ENCODE data around the gene NAT8L.
"Not testable (repeated sequence)": the region's sequence is repeated elsewhere in the genome, so short reads cannot be mapped to it uniquely, and the experiment has no call there.

NAT8L gene, protein sequence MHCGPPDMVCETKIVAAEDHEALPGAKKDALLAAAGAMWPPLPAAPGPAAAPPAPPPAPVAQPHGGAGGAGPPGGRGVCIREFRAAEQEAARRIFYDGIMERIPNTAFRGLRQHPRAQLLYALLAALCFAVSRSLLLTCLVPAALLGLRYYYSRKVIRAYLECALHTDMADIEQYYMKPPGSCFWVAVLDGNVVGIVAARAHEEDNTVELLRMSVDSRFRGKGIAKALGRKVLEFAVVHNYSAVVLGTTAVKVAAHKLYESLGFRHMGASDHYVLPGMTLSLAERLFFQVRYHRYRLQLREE

DNA sequence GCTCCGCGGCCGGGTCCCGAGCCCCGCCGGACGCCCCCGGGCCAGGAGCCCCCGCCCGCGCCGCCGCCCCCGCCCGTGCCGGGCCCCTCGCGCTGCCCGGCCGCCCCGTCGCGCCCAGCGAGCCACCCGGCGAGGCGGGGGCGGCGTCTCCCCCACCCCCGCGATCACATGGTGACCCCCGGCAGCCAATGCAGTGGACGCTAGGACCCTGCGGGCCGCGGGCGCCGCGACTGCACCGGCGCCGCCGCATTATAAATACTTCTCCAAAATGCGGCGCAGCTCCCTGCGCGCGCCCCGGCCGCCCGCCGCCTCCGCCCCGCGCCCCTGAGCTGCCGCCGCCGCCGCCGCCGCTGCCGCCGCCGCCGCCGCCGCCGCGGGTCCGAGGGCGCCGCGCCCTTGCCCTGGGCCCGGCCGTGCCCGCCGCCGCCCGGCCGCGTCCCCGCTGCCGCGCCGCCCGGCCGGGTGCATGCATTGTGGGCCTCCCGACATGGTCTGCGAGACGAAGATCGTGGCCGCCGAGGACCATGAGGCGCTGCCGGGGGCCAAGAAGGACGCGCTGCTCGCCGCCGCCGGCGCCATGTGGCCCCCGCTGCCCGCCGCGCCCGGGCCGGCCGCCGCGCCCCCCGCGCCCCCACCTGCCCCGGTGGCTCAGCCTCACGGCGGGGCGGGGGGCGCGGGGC, at the start of gene NAT8L:
Gene NAT8L (plus strand): TSS at position 282 of the 680 bp plus-strand sequence. CDS start 185 bp downstream, at position 467.
- DNase-seq = no peak

DNA sequence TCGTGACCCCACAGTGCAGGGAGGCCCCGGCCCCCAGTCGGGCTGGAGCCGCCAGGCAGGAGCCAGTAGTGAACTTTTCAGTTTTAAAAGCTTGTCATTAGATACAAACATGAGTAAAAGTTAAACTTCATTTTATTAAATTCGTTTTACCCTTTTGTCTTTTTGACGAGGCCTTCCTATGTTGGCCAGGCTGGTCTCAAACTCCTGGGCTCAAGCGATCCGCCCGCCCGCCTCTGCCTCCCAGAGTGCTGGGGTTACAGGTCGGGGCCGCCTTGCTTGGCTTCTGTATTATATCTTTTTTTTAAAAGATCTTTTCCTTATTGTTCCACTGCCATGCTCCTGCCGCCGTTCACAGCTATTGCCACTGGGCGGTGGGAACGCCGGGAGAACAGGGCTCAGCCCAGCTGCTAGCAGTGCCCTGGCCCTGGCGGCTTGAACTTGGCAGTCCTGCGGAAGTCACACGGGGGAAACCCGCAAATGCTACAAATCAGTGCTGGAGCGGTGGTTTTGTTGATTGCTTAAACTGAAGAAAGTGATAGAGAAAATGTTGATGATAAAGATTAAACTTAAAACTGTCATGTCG, 49.4 kb upstream of the NAT8L start:
- peak; percentile 76 for DNase-seq

DNA sequence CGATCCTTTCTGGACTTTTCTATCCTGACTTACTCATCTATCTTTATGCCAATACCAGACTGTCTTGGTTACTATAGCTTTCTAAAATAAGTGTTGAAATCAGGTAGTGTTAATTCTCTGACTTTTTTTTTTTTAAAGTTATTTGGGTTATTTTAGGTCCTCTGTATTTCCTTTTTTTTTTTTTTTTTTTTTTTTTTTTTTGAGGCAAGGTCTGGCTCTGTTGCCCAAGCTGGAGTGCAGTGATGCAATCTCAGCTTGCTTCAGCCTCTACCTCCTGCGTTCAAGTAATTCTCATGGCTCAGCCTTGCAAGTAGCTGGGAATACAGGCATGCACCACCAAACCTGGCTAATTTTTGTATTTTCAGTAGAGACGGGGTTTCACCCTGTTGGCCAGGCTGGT, 47.5 kb upstream of the NAT8L start:
- DNase-seq = no peak

DNA sequence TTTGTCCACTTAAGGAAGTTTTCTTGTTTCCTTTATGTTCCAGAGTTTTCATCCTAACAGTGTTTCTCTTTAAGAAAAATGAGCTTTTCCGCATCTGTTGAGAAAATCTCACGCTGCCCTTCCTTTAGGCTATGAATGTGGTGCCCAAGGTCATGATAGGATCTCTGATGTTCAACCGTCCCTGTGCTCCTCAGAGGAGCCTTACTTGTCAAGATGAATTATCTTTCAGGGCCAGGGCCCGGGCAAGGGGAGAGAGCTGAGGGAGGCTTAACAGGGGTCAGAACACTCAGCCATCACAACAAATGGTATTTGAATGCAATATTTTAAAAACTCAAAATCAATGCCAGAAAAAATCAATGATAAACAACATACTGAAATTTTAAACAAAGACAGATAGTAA, 44.1 kb upstream of the NAT8L start:
- DNase-seq = no peak

DNA sequence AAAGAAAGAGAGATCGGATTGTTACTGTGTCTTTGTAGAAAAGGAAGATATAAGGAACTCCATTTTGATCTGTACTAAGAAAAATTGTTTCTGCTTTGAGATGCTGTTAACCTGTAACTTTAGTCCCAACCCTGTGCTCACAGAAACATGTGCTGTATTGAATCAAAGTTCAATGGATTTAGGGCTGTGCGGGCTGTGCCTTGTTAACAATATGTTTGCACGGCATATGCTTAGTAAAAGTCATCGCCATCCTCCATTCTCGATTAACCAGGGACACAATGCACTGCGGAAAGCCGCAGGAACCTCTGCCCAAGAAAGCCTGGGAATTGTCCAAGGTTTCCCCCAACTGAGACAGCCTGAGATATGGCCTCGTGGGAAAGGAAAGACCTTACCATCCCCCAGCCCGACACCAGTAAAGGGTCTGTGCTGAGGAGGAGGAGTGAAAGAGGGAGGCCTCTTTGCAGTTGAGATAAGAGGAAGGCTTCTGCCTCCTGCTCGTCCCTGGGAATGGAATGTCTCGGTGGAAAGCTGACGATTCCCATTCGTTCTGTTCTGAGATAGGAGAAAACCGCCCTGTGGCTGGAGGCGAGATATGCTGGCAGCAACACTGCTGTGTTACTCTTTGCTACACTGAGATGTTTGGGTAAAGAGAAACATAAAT, 37.6 kb upstream of the NAT8L start:
- not testable (repeated sequence) for DNase-seq

DNA sequence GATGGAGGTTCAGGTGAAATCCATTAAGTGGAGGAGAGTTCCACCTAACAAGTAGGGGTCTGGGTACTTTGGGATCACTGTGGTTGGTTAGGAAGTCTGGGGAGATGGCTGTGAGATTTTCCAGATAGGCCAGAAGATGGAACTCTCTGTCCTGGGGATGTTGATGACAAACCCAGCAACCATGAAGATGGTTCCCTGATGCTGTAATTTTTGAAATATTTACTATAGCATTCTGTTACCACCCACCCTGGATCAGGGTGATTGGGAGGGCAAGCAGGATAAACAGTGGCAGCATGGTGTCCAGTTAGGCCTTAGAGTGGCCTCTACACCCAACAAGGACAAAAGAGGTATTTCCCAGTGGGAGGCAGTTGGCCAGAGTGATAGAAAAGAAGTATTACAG, 34.4 kb upstream of the NAT8L start:
- no peak for DNase-seq

DNA sequence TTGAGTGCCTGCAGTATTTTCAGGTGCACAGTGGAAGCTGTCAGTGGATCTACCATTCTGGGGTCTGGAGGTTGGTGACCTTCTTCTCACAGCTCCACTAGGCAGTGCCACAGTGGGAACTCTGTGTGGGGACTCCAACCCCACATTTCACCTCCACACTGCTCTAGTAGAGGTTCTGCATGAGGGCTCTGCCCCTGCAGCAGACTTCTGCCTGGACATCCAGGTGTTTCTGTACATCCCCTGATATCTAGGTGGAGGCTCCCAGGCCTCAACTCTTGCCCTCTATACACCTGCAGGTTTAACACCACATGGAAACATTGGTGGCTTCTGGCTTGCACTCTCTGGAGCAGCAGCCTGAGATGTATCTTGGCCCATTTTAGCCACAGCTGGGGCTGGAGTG, 33.3 kb upstream of the NAT8L start:
- no peak for DNase-seq

DNA sequence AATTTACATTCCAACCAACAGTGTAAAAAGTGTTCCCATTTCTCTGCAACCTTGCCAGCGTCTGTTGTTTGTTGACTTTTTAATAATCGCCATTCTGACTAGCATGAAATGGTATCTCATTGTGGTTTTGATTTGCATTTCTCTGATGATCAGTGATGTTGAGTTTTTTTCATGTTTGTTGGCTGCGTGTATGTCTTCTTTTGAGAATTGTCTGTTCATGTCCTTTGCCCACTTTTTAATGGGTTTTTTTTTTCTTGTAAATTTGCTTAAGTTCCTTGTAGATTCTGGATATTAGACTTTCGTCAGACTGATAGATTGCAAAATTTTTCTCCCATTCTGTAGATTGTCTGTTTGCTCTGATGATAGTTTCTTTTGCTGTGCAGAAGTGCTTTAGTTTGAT, 32.0 kb upstream of the NAT8L start:
- not testable (repeated sequence) for DNase-seq

DNA sequence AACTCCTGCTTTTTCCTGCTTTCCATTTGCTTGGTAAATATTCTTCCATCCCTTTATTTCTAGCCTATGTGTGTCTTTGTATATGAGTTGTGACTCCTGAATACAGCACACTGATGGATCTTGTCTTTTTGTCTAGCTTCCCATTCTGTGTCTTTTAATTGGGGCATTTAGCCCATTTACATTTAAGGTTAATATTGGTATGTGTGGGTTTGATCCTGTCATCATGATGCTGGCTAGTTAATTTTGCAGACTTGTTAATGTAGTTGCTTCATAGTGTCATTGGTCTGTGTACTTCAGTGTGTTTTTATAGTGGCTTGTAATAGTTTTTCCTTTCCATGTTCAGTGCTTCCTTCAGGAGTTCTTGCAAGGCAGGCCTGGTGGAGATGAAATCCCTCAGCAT, 28.0 kb upstream of the NAT8L start:
- DNase-seq = not testable (repeated sequence)

DNA sequence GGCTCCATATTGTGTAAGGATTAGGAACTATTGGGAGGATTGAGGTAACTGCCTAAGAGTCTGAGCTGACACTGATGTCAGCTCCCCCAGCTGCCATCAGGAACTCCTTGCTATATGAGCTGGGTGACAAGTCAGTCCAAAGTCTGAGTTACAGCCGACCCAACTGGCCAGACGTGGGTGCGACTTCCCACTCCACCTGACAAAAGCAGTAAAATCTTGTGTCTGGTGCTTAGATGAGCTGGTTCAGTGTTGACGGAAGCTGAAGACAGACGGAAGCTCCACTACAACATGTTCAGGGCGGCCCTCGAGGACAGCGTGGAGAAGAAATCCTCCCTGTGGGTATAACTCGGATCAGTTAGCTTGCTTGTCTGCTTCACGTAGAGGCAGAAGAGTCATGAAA, 22.8 kb upstream of the NAT8L start:
- DNase-seq = no peak

DNA sequence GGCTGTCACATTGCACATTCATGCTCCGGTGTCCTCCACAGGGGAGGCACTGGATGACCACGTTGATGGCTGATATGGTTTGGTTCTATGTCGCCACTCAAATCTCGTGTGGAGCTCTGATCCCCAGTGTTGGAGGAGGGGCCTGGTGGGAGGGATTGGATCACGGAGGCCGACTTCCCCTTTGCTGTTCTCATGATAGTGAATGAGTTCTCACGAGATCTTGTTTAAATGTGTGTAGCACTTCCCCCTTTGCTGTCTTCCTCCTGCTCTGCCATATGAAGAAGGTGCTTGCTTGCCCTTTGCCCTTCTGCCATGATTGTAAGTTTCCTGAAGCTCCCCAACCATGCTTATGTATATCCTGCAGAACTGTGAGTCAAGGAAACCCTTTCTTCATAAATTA, 22.3 kb upstream of the NAT8L start:
- no peak for DNase-seq

DNA sequence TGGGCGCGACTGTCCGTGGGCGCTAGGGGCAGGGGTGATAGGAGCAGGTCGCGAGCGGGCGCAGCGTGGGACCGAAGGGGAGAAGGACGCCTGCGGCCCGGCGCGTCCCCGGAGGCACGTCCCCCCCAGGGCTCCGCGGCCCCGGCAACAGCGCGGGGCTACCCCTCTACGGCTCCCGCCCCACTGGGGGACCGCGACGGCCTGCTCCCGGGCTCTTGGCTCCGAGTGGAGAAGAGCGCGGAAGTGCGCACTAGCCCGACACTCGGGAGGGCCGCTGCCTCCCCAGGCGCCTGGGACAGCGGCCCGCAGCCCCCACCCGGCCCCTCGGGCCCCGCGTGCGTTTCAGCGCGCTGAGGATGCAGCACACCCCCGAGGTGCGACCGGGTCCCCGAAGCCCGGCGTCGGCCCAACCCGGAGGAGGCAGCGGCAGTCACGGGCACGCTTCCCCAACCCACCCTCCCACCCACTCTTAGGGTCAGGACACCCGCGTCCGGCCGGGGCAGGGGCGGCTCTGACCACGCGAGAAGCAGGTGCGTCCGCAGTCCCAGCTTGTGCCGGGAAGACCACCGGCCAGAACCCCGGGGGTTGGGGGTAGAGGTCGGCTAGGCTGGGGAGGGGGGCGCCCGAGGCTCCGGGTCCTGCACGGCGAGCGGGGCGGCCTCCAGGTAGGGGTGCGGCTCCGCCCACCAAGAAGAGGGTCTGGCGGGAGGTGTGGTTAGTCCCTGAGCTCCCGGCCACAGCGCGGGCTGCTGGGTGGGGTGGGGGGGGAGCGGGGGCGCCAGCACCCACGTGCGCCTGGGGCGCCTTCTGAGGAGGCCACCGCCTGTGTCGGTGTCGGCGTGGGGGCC, 18.5 kb upstream of the NAT8L start:
- DNase-seq = no peak

DNA sequence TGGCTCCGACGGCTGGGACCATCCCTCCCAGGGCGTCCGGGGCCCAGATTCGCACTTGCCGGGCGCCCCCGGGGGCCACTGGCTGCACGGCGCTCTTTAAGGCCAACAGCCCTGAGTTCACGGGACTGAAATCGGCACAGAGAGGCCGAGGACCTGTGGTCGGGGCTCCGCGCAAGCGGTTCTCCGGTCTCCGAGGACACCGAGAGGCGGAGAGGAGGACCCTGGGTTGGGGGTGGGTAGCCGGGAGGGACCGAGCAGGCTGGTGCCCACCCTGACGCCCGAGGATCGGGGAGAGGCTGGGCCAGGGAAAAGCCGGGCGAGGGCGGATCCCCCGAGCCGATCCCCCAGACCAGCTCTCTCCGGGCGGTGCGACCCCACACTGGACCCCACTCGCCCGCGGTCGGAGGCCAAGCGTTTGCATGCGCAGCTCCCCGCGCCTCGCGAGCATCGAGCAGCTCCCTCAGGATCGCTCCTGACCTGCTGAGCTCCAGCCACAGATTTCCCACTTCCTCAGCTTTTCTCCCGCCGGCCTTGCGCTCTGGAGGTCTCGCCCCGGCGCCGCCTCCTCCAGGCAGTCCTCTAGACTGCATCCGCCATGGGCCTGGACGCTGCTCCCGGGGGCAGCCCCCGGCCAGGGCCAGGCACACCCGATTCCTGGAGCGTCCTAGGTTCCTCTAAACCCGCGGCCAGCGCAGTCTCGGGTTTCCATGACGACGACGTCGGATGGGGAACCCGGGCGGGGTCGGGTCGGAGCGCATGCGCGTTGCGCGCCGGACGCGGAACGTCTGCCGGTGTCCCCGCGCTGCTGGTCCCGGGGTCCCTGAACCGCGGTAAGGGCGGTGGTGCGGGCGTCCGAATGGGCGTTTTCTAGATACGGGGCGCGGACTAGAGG, 17.6 kb upstream of the NAT8L start:
- DNase-seq = peak; percentile 96

DNA sequence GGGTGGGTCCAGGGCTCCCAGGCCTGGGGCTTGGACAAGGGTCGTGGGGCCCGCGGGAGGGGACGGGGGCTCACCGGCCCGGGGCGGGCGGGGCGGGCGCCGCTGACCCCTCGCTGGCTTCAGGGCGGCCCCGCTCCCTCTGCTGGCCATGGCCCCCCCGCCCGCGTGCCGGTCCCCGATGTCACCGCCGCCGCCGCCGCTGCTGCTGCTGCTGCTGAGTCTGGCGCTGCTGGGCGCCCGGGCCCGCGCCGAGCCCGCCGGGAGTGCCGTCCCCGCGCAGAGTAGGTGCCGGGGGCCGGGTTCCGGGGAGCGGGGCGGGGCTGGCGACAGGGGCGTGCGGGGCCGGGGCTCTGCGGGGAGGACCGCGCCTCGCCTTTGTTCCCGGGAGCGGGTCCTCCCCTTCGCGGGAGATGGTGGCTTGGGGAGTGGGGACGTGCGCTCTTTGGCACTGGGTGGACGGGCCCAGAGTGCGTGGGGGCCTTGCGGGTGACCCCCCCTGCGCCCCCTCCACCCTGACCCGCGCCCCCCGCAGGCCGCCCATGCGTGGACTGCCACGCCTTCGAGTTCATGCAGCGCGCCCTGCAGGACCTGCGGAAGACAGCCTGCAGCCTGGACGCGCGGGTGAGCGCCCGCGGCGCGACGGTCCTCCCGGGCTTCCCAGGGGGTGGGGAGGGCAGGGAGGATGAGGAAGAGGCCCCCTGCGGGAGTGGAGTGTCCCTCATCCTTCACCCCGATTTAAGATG, 16.8 kb upstream of the NAT8L start:
- peak; percentile 78 for DNase-seq

DNA sequence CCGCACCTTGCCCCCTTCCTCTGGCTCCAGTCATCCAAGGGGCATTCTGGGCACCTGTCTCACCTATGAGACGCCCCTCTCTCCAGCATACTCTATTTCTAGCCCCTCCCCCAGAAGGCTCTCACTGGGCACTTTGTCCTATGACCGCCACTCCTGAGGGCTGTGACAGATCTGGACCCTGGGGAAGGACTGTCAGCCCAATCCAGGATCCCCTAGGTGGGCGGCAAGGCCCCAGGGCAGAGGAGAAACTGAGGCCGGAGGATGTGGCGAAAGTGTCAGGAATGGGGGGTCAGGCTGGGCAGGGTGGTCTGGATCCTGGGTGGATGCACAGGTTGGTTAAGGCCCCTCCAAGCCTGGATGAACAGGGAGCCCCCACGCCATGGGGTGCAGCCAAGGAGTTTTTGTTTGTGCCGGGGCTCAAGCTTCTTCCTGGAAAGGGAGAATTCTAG, 16.2 kb upstream of the NAT8L start:
- no peak for DNase-seq

DNA sequence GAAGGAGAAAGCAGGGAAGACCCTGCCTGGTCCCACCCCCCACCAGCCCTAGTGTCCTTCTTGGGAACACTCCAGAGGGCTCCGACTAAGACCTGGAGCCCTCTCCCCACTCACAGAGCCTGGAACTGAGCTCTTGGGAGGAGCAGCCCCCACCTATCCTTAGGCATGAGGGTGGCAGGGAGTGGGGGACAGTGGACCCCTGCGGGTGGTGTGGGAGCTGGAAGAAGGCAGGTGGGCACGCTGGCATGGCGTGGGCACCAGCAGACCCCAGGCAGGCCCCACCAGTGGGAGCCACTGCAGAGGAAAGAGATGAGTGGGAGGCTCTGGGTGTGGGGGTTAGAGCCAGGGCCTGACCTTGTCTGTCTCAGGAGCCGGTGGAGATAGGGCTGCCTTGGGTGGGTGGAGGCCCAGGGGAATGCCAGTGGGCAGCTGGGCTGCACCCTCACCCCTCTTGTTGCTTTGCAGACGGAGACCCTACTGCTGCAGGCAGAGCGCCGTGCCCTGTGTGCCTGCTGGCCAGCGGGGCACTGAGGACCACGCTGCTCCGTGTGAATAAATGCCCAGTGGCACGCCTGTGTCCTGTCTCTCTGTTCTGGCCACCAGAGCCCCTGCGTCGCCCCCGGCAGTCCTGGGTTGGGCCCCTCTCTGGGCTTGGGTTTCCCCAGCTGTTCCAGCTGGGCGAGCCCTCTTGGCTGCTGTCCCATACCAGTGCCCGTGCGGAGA, 15.6 kb upstream of the NAT8L start:
- no peak for DNase-seq

DNA sequence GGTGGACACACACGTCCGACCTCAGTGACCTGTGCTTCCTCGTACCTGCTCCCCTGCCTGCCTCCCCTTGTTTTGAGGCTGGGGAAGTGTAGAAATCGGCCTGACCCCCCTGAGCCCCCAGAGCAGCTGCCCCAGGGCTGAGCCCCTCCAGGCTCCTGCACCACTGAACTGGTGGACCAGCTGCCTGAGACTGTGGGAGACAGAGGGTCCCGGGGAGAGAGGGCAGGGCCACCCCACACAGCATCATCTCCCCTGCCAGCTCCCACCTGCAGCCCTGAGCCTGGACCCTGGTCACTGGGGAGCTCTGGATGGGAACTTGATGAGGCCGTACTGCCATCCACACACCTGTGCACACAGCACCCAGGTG, 15.0 kb upstream of the NAT8L start:
- no peak for DNase-seq

DNA sequence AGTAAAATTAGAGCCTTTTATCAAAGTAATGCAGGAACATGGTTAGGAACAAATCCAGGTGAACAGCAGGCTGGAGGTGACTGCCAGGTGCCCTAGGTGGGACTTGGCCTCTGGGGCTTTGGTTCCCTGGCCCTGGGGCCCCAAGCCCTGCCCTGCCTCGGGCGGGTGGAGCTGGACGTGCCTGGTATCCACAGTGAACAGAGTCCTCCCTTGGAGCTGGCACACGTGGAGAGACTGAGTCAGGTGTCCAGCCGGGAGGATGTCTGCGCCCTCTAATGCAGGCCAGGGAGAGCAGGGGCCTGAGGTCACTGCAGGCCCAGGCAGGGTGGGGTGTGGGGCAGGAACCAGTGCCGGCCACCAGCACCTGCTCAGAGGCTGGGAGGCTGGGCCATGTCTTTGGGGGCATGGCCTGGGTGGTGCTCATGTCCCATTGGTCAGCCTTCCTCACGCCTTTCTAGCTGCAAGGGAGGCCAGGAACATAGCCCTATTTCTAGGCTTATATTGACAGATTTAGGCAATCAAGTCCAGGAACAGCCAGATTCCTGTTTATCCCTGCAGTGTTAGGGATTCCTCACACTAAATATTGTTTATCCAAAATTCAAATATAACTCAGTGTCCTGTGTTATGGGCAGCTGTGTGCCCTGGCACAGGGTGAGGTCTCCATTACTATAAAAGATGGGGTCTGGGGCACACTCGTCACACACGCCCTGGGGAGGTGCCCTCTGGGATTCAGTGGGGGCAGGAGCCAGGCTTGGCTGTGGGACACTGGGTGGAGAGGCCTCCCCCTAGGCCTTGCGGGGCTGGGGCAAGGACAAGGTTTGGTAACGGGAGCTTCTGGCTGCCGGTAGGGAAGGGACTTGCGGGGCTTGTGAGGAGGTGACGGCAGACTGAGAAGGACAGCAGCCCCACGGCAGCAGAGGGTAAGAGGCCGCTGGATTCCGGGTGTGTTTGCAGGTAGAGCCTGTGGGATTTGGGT, 14.3 kb upstream of the NAT8L start:
- no peak for DNase-seq

DNA sequence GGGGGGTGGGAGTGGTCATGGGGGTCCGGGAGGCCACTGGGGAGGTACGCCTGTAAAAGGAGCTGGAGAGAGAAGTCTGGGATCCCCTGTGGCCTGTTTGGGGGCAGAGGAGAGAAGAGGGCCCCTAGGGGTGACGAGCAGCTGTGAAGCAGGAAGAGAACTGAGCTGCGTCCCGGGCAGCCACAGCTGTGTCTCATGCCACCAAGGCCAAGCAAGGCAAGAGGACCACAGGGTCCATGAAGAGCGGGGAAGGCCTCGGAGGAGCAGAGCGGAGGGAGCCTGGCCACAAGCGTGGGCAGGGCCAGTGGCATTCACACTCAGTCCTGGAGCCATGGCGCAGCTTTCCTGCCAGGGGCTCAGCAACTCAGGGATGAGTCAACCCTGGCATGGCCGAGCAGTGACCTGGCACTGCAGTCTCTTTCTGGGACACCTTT, 13.6 kb upstream of the NAT8L start:
- no peak for DNase-seq

Measured in activated CD8-positive, alpha-beta memory T cell treated with anti-CD3 and anti-CD28 coated beads, Interleukin-2, amount 50 U/mL, for 48 hours (primary cell).